ENCODE data around the gene FFAR3. TPM values are rescaled to one million over a fixed set of nuclear protein-coding genes. Genes with fewer than 3 reads are reported as not detected.

The FFAR3 gene
- total and polyA plus RNA-seq, 2 of the 13 experiments (the other 11 are each of a cell fraction or from before 2014, with no cell fraction given) = not detected

DNA sequence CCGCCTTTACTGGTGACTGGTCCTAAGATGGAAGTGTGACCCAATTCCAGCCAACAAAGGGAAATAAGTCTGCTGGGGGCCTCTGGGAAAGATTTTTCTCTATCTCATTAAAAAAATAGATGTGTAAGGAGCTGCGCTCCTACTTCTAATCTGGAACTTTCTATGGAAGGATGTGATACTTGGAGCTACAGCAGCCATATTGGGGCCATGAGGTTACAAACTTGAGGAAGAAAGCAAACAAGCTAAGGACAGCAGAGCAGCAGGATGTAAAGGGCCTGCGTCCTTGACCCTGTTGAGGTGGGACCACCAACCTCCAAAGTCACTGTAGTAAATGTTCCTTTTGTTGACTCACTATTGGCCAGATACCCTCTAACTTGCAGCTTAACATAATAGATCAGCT, 20.1 kb downstream of the FFAR3 start (continued):
- TF ChIP-seq, protein P1, sequence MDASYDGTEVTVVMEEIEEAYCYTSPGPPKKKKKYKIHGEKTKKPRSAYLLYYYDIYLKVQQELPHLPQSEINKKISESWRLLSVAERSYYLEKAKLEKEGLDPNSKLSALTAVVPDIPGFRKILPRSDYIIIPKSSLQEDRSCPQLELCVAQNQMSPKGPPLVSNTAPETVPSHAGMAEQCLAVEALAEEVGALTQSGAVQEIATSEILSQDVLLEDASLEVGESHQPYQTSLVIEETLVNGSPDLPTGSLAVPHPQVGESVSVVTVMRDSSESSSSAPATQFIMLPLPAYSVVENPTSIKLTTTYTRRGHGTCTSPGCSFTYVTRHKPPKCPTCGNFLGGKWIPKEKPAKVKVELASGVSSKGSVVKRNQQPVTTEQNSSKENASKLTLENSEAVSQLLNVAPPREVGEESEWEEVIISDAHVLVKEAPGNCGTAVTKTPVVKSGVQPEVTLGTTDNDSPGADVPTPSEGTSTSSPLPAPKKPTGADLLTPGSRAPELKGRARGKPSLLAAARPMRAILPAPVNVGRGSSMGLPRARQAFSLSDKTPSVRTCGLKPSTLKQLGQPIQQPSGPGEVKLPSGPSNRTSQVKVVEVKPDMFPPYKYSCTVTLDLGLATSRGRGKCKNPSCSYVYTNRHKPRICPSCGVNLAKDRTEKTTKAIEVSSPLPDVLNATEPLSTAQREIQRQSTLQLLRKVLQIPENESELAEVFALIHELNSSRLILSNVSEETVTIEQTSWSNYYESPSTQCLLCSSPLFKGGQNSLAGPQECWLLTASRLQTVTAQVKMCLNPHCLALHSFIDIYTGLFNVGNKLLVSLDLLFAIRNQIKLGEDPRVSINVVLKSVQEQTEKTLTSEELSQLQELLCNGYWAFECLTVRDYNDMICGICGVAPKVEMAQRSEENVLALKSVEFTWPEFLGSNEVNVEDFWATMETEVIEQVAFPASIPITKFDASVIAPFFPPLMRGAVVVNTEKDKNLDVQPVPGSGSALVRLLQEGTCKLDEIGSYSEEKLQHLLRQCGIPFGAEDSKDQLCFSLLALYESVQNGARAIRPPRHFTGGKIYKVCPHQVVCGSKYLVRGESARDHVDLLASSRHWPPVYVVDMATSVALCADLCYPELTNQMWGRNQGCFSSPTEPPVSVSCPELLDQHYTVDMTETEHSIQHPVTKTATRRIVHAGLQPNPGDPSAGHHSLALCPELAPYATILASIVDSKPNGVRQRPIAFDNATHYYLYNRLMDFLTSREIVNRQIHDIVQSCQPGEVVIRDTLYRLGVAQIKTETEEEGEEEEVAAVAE (CRISPR knock-in tag; IDR thresholded peaks at IDR 0.05; ENCODE audit: borderline replicate concordance) = no peak
- TF ChIP-seq ZNF367 (CRISPR knock-in tag; IDR thresholded peaks at IDR 0.05; ENCODE audit: borderline replicate concordance) = no peak
- no peak for TF ChIP-seq SOX13 (IDR thresholded peaks at IDR 0.05)
- no peak for TF ChIP-seq SOX13 (CRISPR knock-in tag; conservative IDR thresholded peaks at IDR 0.05 in 1 of 2, IDR thresholded peaks at IDR 0.05 in 1 of 2)
- TF ChIP-seq, protein P2, sequence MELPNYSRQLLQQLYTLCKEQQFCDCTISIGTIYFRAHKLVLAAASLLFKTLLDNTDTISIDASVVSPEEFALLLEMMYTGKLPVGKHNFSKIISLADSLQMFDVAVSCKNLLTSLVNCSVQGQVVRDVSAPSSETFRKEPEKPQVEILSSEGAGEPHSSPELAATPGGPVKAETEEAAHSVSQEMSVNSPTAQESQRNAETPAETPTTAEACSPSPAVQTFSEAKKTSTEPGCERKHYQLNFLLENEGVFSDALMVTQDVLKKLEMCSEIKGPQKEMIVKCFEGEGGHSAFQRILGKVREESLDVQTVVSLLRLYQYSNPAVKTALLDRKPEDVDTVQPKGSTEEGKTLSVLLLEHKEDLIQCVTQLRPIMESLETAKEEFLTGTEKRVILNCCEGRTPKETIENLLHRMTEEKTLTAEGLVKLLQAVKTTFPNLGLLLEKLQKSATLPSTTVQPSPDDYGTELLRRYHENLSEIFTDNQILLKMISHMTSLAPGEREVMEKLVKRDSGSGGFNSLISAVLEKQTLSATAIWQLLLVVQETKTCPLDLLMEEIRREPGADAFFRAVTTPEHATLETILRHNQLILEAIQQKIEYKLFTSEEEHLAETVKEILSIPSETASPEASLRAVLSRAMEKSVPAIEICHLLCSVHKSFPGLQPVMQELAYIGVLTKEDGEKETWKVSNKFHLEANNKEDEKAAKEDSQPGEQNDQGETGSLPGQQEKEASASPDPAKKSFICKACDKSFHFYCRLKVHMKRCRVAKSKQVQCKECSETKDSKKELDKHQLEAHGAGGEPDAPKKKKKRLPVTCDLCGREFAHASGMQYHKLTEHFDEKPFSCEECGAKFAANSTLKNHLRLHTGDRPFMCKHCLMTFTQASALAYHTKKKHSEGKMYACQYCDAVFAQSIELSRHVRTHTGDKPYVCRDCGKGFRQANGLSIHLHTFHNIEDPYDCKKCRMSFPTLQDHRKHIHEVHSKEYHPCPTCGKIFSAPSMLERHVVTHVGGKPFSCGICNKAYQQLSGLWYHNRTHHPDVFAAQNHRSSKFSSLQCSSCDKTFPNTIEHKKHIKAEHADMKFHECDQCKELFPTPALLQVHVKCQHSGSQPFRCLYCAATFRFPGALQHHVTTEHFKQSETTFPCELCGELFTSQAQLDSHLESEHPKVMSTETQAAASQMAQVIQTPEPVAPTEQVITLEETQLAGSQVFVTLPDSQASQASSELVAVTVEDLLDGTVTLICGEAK (IDR thresholded peaks at IDR 0.05) = no peak
- TF ChIP-seq, protein P2 (CRISPR knock-in tag; IDR thresholded peaks at IDR 0.05) = no peak
- no peak for TF ChIP-seq KDM1A (CRISPR knock-in tag; IDR thresholded peaks at IDR 0.05)
